ENCODE measurements around the gene CACNA2D2. TPM values are rescaled to one million over a fixed set of nuclear protein-coding genes. Genes with fewer than 3 reads are reported as not detected.

CACNA2D2 gene
- total RNA-seq, 1 experiment from 2014 or later = not detected

GRCh38 chr3:50551054-50551659, 47.7 kb upstream of the CACNA2D2 start:
- Histone ChIP-seq H3K36me3 (ENCODE audit: low read depth) (no peaks in the 10 kb centered on the region), H3K27me3 (ENCODE audit: insufficient read depth, low read depth) (no peaks in the 10 kb centered on the region; the same call in 1 of the 2 replicates), H3K27ac (no peak overlapping the region), H3K9me2 (ENCODE audit: insufficient read depth) (no peaks in the 10 kb centered on the region), H2AFZ (no peak overlapping the region), H3F3A (ENCODE audit: insufficient read depth, low read depth) (no peaks in the 10 kb centered on the region), H4K20me1 (ENCODE audit: insufficient read depth) (no peaks in the 10 kb centered on the region), H3K79me2 (ENCODE audit: low read depth) (no peaks in the 10 kb centered on the region), H3K4me2 (no peak overlapping the region), H3K4me1 (replicated peaks; ENCODE audit: insufficient read depth) (no peaks in the 10 kb centered on the region), H3K4me3 (no peak overlapping the region), H3K9me3 (ENCODE audit: insufficient read depth, low read depth) (no peaks in the 10 kb centered on the region)
- DNase-seq = no peak
- TF ChIP-seq, protein P1, sequence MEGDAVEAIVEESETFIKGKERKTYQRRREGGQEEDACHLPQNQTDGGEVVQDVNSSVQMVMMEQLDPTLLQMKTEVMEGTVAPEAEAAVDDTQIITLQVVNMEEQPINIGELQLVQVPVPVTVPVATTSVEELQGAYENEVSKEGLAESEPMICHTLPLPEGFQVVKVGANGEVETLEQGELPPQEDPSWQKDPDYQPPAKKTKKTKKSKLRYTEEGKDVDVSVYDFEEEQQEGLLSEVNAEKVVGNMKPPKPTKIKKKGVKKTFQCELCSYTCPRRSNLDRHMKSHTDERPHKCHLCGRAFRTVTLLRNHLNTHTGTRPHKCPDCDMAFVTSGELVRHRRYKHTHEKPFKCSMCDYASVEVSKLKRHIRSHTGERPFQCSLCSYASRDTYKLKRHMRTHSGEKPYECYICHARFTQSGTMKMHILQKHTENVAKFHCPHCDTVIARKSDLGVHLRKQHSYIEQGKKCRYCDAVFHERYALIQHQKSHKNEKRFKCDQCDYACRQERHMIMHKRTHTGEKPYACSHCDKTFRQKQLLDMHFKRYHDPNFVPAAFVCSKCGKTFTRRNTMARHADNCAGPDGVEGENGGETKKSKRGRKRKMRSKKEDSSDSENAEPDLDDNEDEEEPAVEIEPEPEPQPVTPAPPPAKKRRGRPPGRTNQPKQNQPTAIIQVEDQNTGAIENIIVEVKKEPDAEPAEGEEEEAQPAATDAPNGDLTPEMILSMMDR (conservative IDR thresholded peaks at IDR 0.05) = no peak
- TF ChIP-seq EZH2 (IDR thresholded peaks at IDR 0.05; ENCODE audit: low read depth) = no peak
- intact Hi-C loops (cut with micrococcal nuclease; ENCODE audit: unreplicated experiment) = loop anchor here (1.0 to 10.0 kb wide), 3 partner anchors 63 to 426 kb away; no protein-coding TSS in a partner anchor
- ChIA-PET POLR2A (ENCODE audit: unreplicated experiment) (no interaction called here), CTCF (interaction anchor here (0.7 kb wide), 1 partner anchor 77 kb away, joined by 3 read pairs; no protein-coding TSS in a partner anchor)
- no TSS peak for BruUV-seq (replicated peaks)

DNA sequence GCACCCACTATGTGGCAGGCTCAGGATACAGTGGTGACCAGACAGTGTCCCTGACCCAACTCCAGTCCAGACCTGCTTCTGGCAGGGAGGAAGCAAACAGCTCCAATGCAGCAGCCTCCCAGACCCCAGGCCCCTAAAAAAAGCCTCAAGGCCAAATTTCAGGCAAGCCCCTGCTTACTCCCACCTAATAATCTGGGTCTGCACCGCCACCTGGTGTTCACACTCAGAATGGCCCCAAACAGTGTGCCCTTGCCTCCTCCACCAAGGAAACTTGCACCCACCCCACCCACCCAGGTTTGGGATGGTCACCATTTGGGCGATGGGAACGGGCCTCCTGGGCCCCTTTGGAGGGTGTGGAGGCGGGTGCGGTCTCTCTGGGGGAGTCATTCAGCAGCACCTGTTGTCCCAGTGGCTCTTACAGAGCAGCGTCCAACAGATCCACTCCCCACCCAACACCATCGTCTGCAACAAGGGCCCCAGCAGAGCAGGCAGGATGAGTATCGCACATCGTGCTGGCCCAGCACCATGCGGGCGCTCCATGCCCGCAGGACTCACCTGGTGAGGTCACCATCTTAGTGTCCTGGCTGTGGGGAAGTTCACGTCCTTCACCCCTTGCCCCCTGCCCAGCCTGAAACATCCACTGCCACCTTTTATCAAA, 46.8 kb upstream of the CACNA2D2 start:
- ChIA-PET POLR2A (ENCODE audit: unreplicated experiment) (no interaction called here), CTCF (no interaction called here)
- peak in 1 of 2 experiments; percentile 63 for DNase-seq
- Histone ChIP-seq H3K36me3 (ENCODE audit: low read depth) (no peaks in the 10 kb centered on the region), H2AFZ (no peak overlapping the region), H4K20me1 (ENCODE audit: insufficient read depth) (no peaks in the 10 kb centered on the region), H3K27ac (no peak overlapping the region), H3F3A (ENCODE audit: insufficient read depth, low read depth) (no peaks in the 10 kb centered on the region), H3K4me2 (no peak overlapping the region), H3K9me2 (ENCODE audit: insufficient read depth) (no peaks in the 10 kb centered on the region), H3K9me3 (ENCODE audit: insufficient read depth, low read depth) (no peaks in the 10 kb centered on the region), H3K27me3 (ENCODE audit: insufficient read depth, low read depth) (no peaks in the 10 kb centered on the region), H3K79me2 (ENCODE audit: low read depth) (no peaks in the 10 kb centered on the region), H3K4me3 (no peak overlapping the region), H3K4me1 (replicated peaks; ENCODE audit: insufficient read depth) (no peaks in the 10 kb centered on the region)
- no peak for TF ChIP-seq EZH2 (IDR thresholded peaks at IDR 0.05; ENCODE audit: low read depth)
- TF ChIP-seq, protein P1 (conservative IDR thresholded peaks at IDR 0.05) = peak; percentile 72
- BruUV-seq (replicated peaks) = no TSS peak
- intact Hi-C loops (cut with micrococcal nuclease; ENCODE audit: unreplicated experiment) = loop anchor here (1.0 to 10.0 kb wide), 3 partner anchors 203 to 425 kb away; no protein-coding TSS in a partner anchor

- ChIA-PET CTCF (interaction anchor here (0.6 to 0.7 kb wide), 2 partner anchors 246 to 316 kb away, joined by 4 to 7 read pairs; no protein-coding TSS in a partner anchor), POLR2A (ENCODE audit: unreplicated experiment) (no interaction called here)
- Histone ChIP-seq H3K36me3 (ENCODE audit: low read depth) (no peaks in the 10 kb centered on the region), H2AFZ (no peak overlapping the region), H3K27me3 (ENCODE audit: insufficient read depth, low read depth) (no peaks in the 10 kb centered on the region), H3K9me2 (ENCODE audit: insufficient read depth) (no peaks in the 10 kb centered on the region), H3K9me3 (ENCODE audit: insufficient read depth, low read depth) (no peaks in the 10 kb centered on the region), H3K4me1 (replicated peaks; ENCODE audit: insufficient read depth) (no peaks in the 10 kb centered on the region), H3K4me2 (no peak overlapping the region), H3K79me2 (ENCODE audit: low read depth) (no peaks in the 10 kb centered on the region), H3K27ac (no peak overlapping the region), H4K20me1 (ENCODE audit: insufficient read depth) (no peaks in the 10 kb centered on the region), H3K4me3 (no peak overlapping the region), H3F3A (ENCODE audit: insufficient read depth, low read depth) (no peaks in the 10 kb centered on the region)
- BruUV-seq (replicated peaks) = no TSS peak
- DNase-seq = no peak
- TF ChIP-seq, protein P1 (conservative IDR thresholded peaks at IDR 0.05) = no peak
- TF ChIP-seq EZH2 (IDR thresholded peaks at IDR 0.05; ENCODE audit: low read depth) = no peak
- intact Hi-C loops (cut with micrococcal nuclease; ENCODE audit: unreplicated experiment) = no loop called here
Observed at GRCh38 chr3:50549226-50549625, 45.8 kb upstream of the CACNA2D2 start.

Measured in PC-9 (cell line).